Mesendoderm (in vitro differentiated cells): ENCODE data around the gene NINJ1.

ENCODE experiments used
- DNase-seq: peaks from one replicate; pipeline ENCODE4 v3.0.0; 2013
- H2AK5ac ChIP-seq: 2 replicates; pipeline ENCODE4 v1.6.1; 2013; ENCODE audit warnings: low read length, inconsistent platforms
- H2BK120ac ChIP-seq: 2 replicates; pipeline ENCODE4 v1.6.1; 2013; ENCODE audit warnings: low read depth, mild to moderate bottlenecking, low read length, moderate library complexity, mixed read lengths
- H2BK15ac ChIP-seq: replicated peaks from 2 replicates; pipeline ENCODE4 v1.6.1; 2013; ENCODE audit warnings: low read depth, mild to moderate bottlenecking, moderate library complexity
- H2BK5ac ChIP-seq: 2 replicates; pipeline ENCODE4 v1.6.1; 2013; ENCODE audit warnings: low read length, inconsistent platforms
- H3K18ac ChIP-seq: 2 replicates; pipeline ENCODE4 v1.6.1; 2013; ENCODE audit warnings: mild to moderate bottlenecking, low read length, mixed read lengths
- H3K23ac ChIP-seq: one replicate; pipeline ENCODE4 v1.6.1; 2013; ENCODE audit warnings: low read length
- H3K27ac ChIP-seq: 2 replicates; pipeline ENCODE4 v1.5.1; 2013; ENCODE audit warnings: low read depth, mild to moderate bottlenecking, inconsistent platforms, low read length, moderate library complexity
- H3K27me3 ChIP-seq: 2 replicates; pipeline ENCODE4 v1.6.1; 2013; ENCODE audit warnings: low read length, control low read depth, mild to moderate bottlenecking, inconsistent platforms; ENCODE audit not compliant: insufficient read depth, poor library complexity
- H3K36me3 ChIP-seq: 2 replicates; pipeline ENCODE4 v1.6.1; 2013; ENCODE audit warnings: low read length, inconsistent platforms; ENCODE audit not compliant: control insufficient read depth, insufficient read depth
- H3K4ac ChIP-seq: one replicate; pipeline ENCODE4 v1.6.1; 2013; ENCODE audit warnings: low read depth, mild to moderate bottlenecking, low read length, moderate library complexity
- H3K4me1 ChIP-seq: 2 replicates; pipeline ENCODE4 v1.6.1; 2013; ENCODE audit warnings: low read depth, low read length, inconsistent platforms; ENCODE audit not compliant: control insufficient read depth
- H3K4me2 ChIP-seq: 2 replicates; pipeline ENCODE4 v1.6.1; 2013; ENCODE audit warnings: low read length
- H3K4me3 ChIP-seq: 2 replicates; pipeline ENCODE4 v1.5.1; 2013; ENCODE audit warnings: mild to moderate bottlenecking, low read length
- H3K56ac ChIP-seq: one replicate; pipeline ENCODE4 v1.6.1; 2013; ENCODE audit warnings: low read length
- H3K79me1 ChIP-seq: 2 replicates; pipeline ENCODE4 v1.6.1; 2013; ENCODE audit warnings: low read length, inconsistent platforms
- H3K79me2 ChIP-seq: 2 replicates; pipeline ENCODE4 v1.6.1; 2013; ENCODE audit warnings: mild to moderate bottlenecking, low read length; ENCODE audit not compliant: control insufficient read depth, insufficient read depth
- H3K9ac ChIP-seq: 2 replicates; pipeline ENCODE4 v1.6.1; 2013; ENCODE audit warnings: low read length, inconsistent platforms
- H4K5ac ChIP-seq: one replicate; pipeline ENCODE4 v1.6.1; 2013; ENCODE audit warnings: low read length
- H4K8ac ChIP-seq: one replicate; pipeline ENCODE4 v1.6.1; 2013; ENCODE audit warnings: low read depth, mild to moderate bottlenecking, control low read depth, low read length, moderate library complexity
- WGBS: extraction: QIAGEN DNeasy Blood & Tissue Kit; methylation state at CpG from one replicate; pipeline ENCODE4 v1.1.7; 2013; ENCODE audit warnings: low lambda C conversion rate, missing lambda C conversion rate; ENCODE audit not compliant: insufficient coverage; ENCODE audit errors: extremely low coverage; 5-methylcytosine and 5-hydroxymethylcytosine counted together

Gene NINJ1

DNA sequence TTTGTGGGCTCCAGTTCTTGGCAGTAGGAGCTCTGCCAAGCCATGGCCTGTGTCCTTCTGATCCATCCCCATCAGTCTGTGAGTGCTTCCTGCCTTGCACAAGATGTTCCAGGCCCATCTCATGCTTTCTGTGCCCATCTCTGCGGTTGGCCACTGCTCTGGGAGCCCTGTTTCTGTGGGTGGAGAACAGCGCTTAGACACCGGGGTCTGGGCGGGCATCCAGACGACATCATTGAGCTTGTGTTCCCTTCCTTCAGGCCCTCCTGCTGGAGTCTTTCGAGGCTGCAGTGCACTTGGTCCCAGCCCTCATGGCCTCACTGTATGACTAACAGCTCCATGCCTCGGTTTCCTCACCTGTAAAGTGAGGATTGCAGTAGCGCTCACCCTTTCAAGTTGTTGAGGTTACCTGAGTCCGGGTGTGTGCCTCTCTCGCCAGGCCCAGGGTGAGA is 52.9 kb downstream of the NINJ1 start:
- Histone ChIP-seq H2AK5ac (no peak overlapping the region), H4K8ac (no peak overlapping the region), H3K4me1 (no peaks in the 10 kb centered on the region), H3K56ac (no peak overlapping the region), H2BK15ac (no peak overlapping the region), H3K9ac (no peak overlapping the region), H3K4me3 (no peak overlapping the region), H3K4me2 (no peak overlapping the region), H3K23ac (no peak overlapping the region), H3K79me1 (no peaks in the 10 kb centered on the region), H2BK5ac (no peak overlapping the region), H3K27ac (no peak overlapping the region), H3K27me3 (no peaks in the 10 kb centered on the region), H4K5ac (no peak overlapping the region), H3K79me2 (no peaks in the 10 kb centered on the region), H3K18ac (no peak overlapping the region), H3K4ac (no peak overlapping the region), H3K36me3 (no peaks in the 10 kb centered on the region), H2BK120ac (no peak overlapping the region)
- no CpG with 5 or more reads among the region's 10 CpGs for WGBS
- no peak for DNase-seq

DNA sequence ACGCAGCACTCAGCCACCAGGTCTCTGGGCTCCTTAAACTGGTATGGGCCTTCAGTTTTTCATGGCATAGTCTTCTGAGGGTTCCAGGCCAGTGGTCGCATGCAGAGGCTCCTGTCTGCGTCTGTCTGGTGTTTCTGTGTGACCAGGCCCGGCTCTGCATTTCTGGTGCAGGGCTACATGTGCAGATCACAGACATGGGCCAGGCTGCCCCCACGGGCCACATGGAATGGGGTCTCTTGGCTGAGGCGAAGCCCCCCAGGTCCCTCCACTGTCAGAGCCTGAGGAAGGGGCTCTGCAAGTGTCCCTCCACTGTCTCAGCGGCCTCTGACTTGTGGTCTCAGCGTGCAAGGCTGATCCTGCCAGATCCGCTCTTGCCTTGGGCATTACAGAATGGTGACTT is 53.6 kb downstream of the NINJ1 start:
- Histone ChIP-seq H3K27ac (no peak overlapping the region), H4K8ac (no peak overlapping the region), H2BK15ac (no peak overlapping the region), H3K4ac (no peak overlapping the region), H3K23ac (no peak overlapping the region), H3K4me1 (no peaks in the 10 kb centered on the region), H3K18ac (no peak overlapping the region), H3K4me3 (no peak overlapping the region), H4K5ac (no peak overlapping the region), H2BK5ac (no peak overlapping the region), H3K56ac (no peak overlapping the region), H3K9ac (no peak overlapping the region), H3K27me3 (no peaks in the 10 kb centered on the region), H3K36me3 (no peaks in the 10 kb centered on the region), H2AK5ac (no peak overlapping the region), H3K4me2 (no peak overlapping the region), H2BK120ac (no peak overlapping the region), H3K79me2 (no peaks in the 10 kb centered on the region), H3K79me1 (no peaks in the 10 kb centered on the region)
- DNase-seq, result no peak
- no CpG with 5 or more reads among the region's 9 CpGs for WGBS

DNA sequence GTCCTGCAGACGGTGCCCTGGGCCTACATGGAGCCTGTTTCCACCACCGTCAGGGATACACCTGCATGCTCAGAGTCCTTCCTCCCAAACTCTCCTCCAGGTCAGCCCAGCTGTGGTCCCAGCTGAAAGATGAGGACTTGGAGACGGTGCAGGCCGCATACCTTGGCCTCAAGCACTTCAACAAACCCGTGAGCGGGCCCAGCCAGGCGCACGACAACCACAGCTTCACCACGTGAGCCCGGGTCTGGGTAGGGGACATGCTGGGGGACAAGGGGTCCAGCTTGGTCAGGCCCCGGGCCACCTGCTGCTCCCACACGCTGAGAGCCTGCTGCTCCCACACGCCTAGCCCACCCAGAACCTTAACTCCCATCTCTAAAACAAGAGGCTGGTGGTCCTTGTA is 54.7 kb downstream of the NINJ1 start:
- Histone ChIP-seq H3K27me3 (no peaks in the 10 kb centered on the region), H2BK15ac (no peak overlapping the region), H4K8ac (no peak overlapping the region), H3K9ac (no peak overlapping the region), H3K79me1 (no peaks in the 10 kb centered on the region), H3K79me2 (no peaks in the 10 kb centered on the region), H3K4ac (no peak overlapping the region), H3K27ac (no peak overlapping the region), H3K4me2 (no peak overlapping the region), H2BK120ac (no peak overlapping the region), H3K23ac (no peak overlapping the region), H3K18ac (no peak overlapping the region), H2AK5ac (no peak overlapping the region), H3K56ac (no peak overlapping the region), H2BK5ac (no peak overlapping the region), H3K4me3 (no peak overlapping the region), H3K4me1 (no peaks in the 10 kb centered on the region), H3K36me3 (no peaks in the 10 kb centered on the region), H4K5ac (no peak overlapping the region)
- WGBS, result no CpG with 5 or more reads among the region's 13 CpGs
- DNase-seq, result no peak

DNA sequence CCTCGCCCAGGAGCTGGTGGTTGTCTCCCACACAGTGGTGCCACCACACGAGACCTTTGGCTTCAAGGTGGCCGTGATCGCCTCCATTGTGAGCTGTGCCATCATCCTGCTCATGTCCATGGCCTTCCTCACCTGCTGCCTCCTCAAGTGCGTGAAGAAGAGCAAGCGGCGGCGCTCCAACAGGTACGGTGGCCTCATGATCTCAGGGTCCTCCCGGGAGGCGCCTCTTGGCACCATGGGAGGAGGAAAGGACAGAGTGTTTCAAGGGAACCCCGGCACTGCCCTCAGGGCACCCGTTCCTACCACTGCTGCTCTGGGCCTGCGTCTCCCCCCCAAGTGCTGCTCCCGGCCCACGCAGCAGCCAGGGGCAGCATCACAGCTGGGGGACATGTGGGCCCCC is 56.2 kb downstream of the NINJ1 start:
- H3K4me1 ChIP-seq, result no peaks in the 10 kb centered on the region
- no CpG with 5 or more reads among the region's 16 CpGs for WGBS
- H3K4me2 ChIP-seq, result no peak overlapping the region
- no peak overlapping the region for H3K4me3 ChIP-seq
- DNase-seq, result no peak
- H3K27ac ChIP-seq, result no peak overlapping the region
- H3K18ac ChIP-seq, result no peak overlapping the region
- no peaks in the 10 kb centered on the region for H3K79me2 ChIP-seq
- H2BK15ac ChIP-seq, result no peak overlapping the region
- H3K56ac ChIP-seq, result no peak overlapping the region
- H3K23ac ChIP-seq, result no peak overlapping the region
- no peak overlapping the region for H2BK120ac ChIP-seq
- H3K4ac ChIP-seq, result no peak overlapping the region
- no peaks in the 10 kb centered on the region for H3K79me1 ChIP-seq
- no peak overlapping the region for H3K9ac ChIP-seq
- H4K5ac ChIP-seq, result no peak overlapping the region
- no peak overlapping the region for H2AK5ac ChIP-seq
- no peaks in the 10 kb centered on the region for H3K36me3 ChIP-seq
- H3K27me3 ChIP-seq, result no peaks in the 10 kb centered on the region
- H4K8ac ChIP-seq, result no peak overlapping the region
- H2BK5ac ChIP-seq, result no peak overlapping the region

DNA sequence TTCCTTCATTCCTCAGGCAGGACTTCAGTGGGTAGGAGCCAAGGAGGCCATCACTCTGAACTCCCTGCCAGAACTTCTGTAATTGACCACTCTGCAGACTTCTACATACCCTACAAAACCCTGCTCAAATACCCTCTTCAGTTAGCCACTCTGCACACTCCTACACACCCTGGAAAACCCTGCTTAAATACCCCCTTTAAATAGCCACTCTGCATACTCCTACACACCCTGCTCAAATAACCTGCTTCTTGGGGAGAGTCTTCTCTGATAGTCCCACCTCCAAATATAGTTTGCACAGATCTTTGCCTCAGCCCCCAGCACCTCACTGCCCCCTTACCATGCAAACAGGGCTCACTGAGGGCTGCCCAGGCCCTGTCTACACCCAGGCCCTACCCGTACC is 56.7 kb downstream of the NINJ1 start:
- H3K23ac ChIP-seq, result no peak overlapping the region
- no peak overlapping the region for H2BK5ac ChIP-seq
- no peak overlapping the region for H4K8ac ChIP-seq
- no peak overlapping the region for H3K4me3 ChIP-seq
- H3K27me3 ChIP-seq, result no peaks in the 10 kb centered on the region
- DNase-seq, result no peak
- no peaks in the 10 kb centered on the region for H3K36me3 ChIP-seq
- H2BK15ac ChIP-seq, result no peak overlapping the region
- no CpG with 5 or more reads among the region's 1 CpG for WGBS
- no peak overlapping the region for H2BK120ac ChIP-seq
- no peak overlapping the region for H3K4ac ChIP-seq
- H4K5ac ChIP-seq, result no peak overlapping the region
- no peaks in the 10 kb centered on the region for H3K4me1 ChIP-seq
- no peak overlapping the region for H3K27ac ChIP-seq
- no peak overlapping the region for H3K56ac ChIP-seq
- H3K79me2 ChIP-seq, result no peaks in the 10 kb centered on the region
- H3K18ac ChIP-seq, result no peak overlapping the region
- no peak overlapping the region for H2AK5ac ChIP-seq
- no peaks in the 10 kb centered on the region for H3K79me1 ChIP-seq
- no peak overlapping the region for H3K9ac ChIP-seq
- no peak overlapping the region for H3K4me2 ChIP-seq

DNA sequence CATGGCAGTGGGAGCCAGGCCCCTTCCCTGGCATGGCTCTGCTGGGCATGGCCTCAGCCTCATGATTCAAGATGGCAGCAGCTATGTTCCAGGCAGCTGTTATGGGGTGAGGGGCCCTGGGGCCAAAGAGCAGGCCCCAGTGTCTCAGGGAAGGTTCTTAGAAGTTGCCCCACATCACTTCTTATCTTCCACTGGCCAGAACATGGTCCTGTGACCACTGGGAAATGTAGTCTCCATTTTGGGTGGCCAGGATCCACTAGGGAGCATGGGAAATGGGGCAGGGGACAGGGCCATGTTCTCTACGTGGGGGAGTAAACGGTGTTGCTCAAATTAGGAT is 57.3 kb downstream of the NINJ1 start:
- H3K4me3 ChIP-seq, result no peak overlapping the region
- H3K4me1 ChIP-seq, result no peaks in the 10 kb centered on the region
- H3K4ac ChIP-seq, result no peak overlapping the region
- H3K4me2 ChIP-seq, result no peak overlapping the region
- no peak overlapping the region for H4K8ac ChIP-seq
- no peaks in the 10 kb centered on the region for H3K79me1 ChIP-seq
- H3K36me3 ChIP-seq, result no peaks in the 10 kb centered on the region
- no peak for DNase-seq
- no CpG with 5 or more reads among the region's 2 CpGs for whole genome bisulfite sequencing
- no peak overlapping the region for H3K18ac ChIP-seq
- H2BK15ac ChIP-seq, result no peak overlapping the region
- H2BK5ac ChIP-seq, result no peak overlapping the region
- no peak overlapping the region for H4K5ac ChIP-seq
- no peak overlapping the region for H2AK5ac ChIP-seq
- H3K27ac ChIP-seq, result no peak overlapping the region
- H2BK120ac ChIP-seq, result no peak overlapping the region
- no peaks in the 10 kb centered on the region for H3K79me2 ChIP-seq
- H3K23ac ChIP-seq, result no peak overlapping the region
- no peak overlapping the region for H3K9ac ChIP-seq
- no peak overlapping the region for H3K56ac ChIP-seq
- no peaks in the 10 kb centered on the region for H3K27me3 ChIP-seq
